Activated T-cell treated with anti-CD3 and anti-CD28 coated beads, Interleukin-2, amount 50 U/mL, for 4 hours (primary cell): ENCODE data around the gene KBTBD13. TPM values are rescaled to one million over a fixed set of nuclear protein-coding genes. Genes with fewer than 3 reads are reported as not detected.
"Not testable (repeated sequence)": the region's sequence is repeated elsewhere in the genome, so short reads cannot be mapped to it uniquely, and the experiment has no call there.

ENCODE experiments used
- ATAC-seq, 2 donors: fragments of 200-7000 bp; cut with Tn5 transposase; one replicate each; pipeline ENCODE4 v1.10.0; 2021
- DNase-seq: peaks from one replicate; pipeline ENCODE4 v3.0.0-alpha.2; 2020
- H3K27me3 Mint-ChIP-seq: one replicate; pipeline ENCODE4 v1.8.0; 2021; ENCODE audit warnings: low read depth, mixed read lengths
- H3K36me3 Mint-ChIP-seq: one replicate; pipeline ENCODE4 v1.8.0; 2022; ENCODE audit warnings: mixed read lengths; ENCODE audit not compliant: insufficient read depth
- H3K4me1 Mint-ChIP-seq: one replicate; pipeline ENCODE4 v1.8.0; 2021; ENCODE audit warnings: low read depth, mixed read lengths
- H3K4me3 Mint-ChIP-seq: one replicate; pipeline ENCODE4 v1.8.0; 2021; ENCODE audit warnings: mild to moderate bottlenecking, moderate library complexity, mixed read lengths
- H3K9me3 Mint-ChIP-seq: one replicate; pipeline ENCODE4 v1.8.0; 2021; ENCODE audit warnings: mixed read lengths
- total RNA-seq, 3 donors: library from RNA; stranded (reverse); gene quantifications; one replicate each; pipeline ENCODE4 v1.2.1, GENCODE V29; 2021

Gene KBTBD13
- total RNA-seq, 3 donors from 2014 or later = not detected

- no peaks in the 10 kb centered on the region for H3K27me3 Mint-ChIP-seq
- peaks cover 18% of the 10 kb centered on the region for H3K36me3 Mint-ChIP-seq
- DNase-seq = no peak
- H3K4me1 Mint-ChIP-seq = no peaks in the 10 kb centered on the region
- no peak for ATAC-seq
- H3K4me3 Mint-ChIP-seq = no peak overlapping the region
- H3K9me3 Mint-ChIP-seq = no peaks in the 10 kb centered on the region
These were observed 19.2 kb downstream of the KBTBD13 start for GRCh38 chr15:65095747-65096104.

GRCh38 chr15:65096481-65097385 is 20.2 kb downstream of the KBTBD13 start:
- Mint-ChIP-seq H3K4me3 (no peak overlapping the region), H3K27me3 (no peaks in the 10 kb centered on the region), H3K4me1 (peaks cover 4% of the 10 kb centered on the region), H3K36me3 (peaks cover 23% of the 10 kb centered on the region), H3K9me3 (no peaks in the 10 kb centered on the region)
- DNase-seq = no peak
- ATAC-seq = no peak

GRCh38 chr15:65097651-65098263 is 21.2 kb downstream of the KBTBD13 start:
- no peaks in the 10 kb centered on the region for H3K9me3 Mint-ChIP-seq
- ATAC-seq (no peak), DNase-seq (no peak)
- H3K4me1 Mint-ChIP-seq = peaks cover 5% of the 10 kb centered on the region
- peaks cover 23% of the 10 kb centered on the region for H3K36me3 Mint-ChIP-seq
- H3K27me3 Mint-ChIP-seq = no peaks in the 10 kb centered on the region
- no peak overlapping the region for H3K4me3 Mint-ChIP-seq

GRCh38 chr15:65099336-65099735 is 22.8 kb downstream of the KBTBD13 start:
- Mint-ChIP-seq H3K36me3 (peaks cover 28% of the 10 kb centered on the region), H3K4me1 (peaks cover 5% of the 10 kb centered on the region), H3K4me3 (no peak overlapping the region), H3K9me3 (no peaks in the 10 kb centered on the region), H3K27me3 (no peaks in the 10 kb centered on the region)
- ATAC-seq (no peak), DNase-seq (no peak)

- not testable (repeated sequence) for H3K4me1 Mint-ChIP-seq, H3K9me3 Mint-ChIP-seq, ATAC-seq, DNase-seq, H3K27me3 Mint-ChIP-seq, H3K4me3 Mint-ChIP-seq
- peaks cover 28% of the 10 kb centered on the region for H3K36me3 Mint-ChIP-seq
These were observed 23.3 kb downstream of the KBTBD13 start for GRCh38 chr15:65099801-65100200.

GRCh38 chr15:65100442-65100841 is 23.9 kb downstream of the KBTBD13 start:
- DNase-seq = no peak
- Mint-ChIP-seq H3K4me1 (peaks cover 5% of the 10 kb centered on the region), H3K36me3 (peaks cover 28% of the 10 kb centered on the region), H3K9me3 (no peaks in the 10 kb centered on the region), H3K27me3 (no peaks in the 10 kb centered on the region), H3K4me3 (no peak overlapping the region)
- ATAC-seq = no peak

- Mint-ChIP-seq H3K4me3 (no peak overlapping the region), H3K36me3 (peaks cover 26% of the 10 kb centered on the region), H3K4me1 (peaks cover 5% of the 10 kb centered on the region), H3K9me3 (no peaks in the 10 kb centered on the region), H3K27me3 (no peaks in the 10 kb centered on the region)
- DNase-seq = peak; percentile 52
- no peak for ATAC-seq
These were observed 24.9 kb downstream of the KBTBD13 start for GRCh38 chr15:65101411-65101890.

GRCh38 chr15:65101891-65102708 is 25.6 kb downstream of the KBTBD13 start:
- ATAC-seq (no peak), DNase-seq (no peak)
- Mint-ChIP-seq H3K4me1 (peaks cover 5% of the 10 kb centered on the region), H3K4me3 (no peak overlapping the region), H3K27me3 (no peaks in the 10 kb centered on the region), H3K36me3 (peaks cover 26% of the 10 kb centered on the region), H3K9me3 (no peaks in the 10 kb centered on the region)

GRCh38 chr15:65102912-65103311 is 26.4 kb downstream of the KBTBD13 start:
- no peak overlapping the region for H3K4me3 Mint-ChIP-seq
- no peaks in the 10 kb centered on the region for H3K9me3 Mint-ChIP-seq
- H3K36me3 Mint-ChIP-seq = peaks cover 26% of the 10 kb centered on the region
- no peaks in the 10 kb centered on the region for H3K27me3 Mint-ChIP-seq
- DNase-seq (no peak), ATAC-seq (no peak)
- peaks cover 5% of the 10 kb centered on the region for H3K4me1 Mint-ChIP-seq

GRCh38 chr15:65105038-65105437 is 28.5 kb downstream of the KBTBD13 start:
- ATAC-seq = no peak
- no peak overlapping the region for H3K4me3 Mint-ChIP-seq
- peaks cover 5% of the 10 kb centered on the region for H3K4me1 Mint-ChIP-seq
- H3K36me3 Mint-ChIP-seq = peaks cover 14% of the 10 kb centered on the region
- no peak for DNase-seq
- H3K9me3 Mint-ChIP-seq = no peaks in the 10 kb centered on the region
- H3K27me3 Mint-ChIP-seq = no peaks in the 10 kb centered on the region

GRCh38 chr15:65106011-65106590 is 29.6 kb downstream of the KBTBD13 start:
- no peak for DNase-seq
- ATAC-seq = no peak

GRCh38 chr15:65110676-65111292 is 34.2 kb downstream of the KBTBD13 start:
- Mint-ChIP-seq H3K9me3 (no peaks in the 10 kb centered on the region), H3K36me3 (peaks cover 28% of the 10 kb centered on the region), H3K4me1 (no peaks in the 10 kb centered on the region), H3K27me3 (no peaks in the 10 kb centered on the region), H3K4me3 (no peak overlapping the region)
- DNase-seq = no peak
- no peak for ATAC-seq

More at GRCh38 chr15:65106011-65106590, 29.6 kb downstream of the KBTBD13 start:
- Mint-ChIP-seq H3K36me3 (peaks cover 17% of the 10 kb centered on the region), H3K27me3 (no peaks in the 10 kb centered on the region), H3K4me1 (peaks cover 5% of the 10 kb centered on the region), H3K4me3 (no peak overlapping the region), H3K9me3 (no peaks in the 10 kb centered on the region)

- Mint-ChIP-seq H3K27me3 (no peaks in the 10 kb centered on the region), H3K9me3 (no peaks in the 10 kb centered on the region), H3K4me3 (no peak within 1 kb of the TSS), H3K36me3 (peaks cover 49% of the 10 kb centered on the region), H3K4me1 (no peaks in the 10 kb centered on the region)
- ATAC-seq = no peak
- no peak for DNase-seq
These were observed 38.5 kb downstream of the KBTBD13 start, which contains the start of gene UBAP1L for GRCh38 chr15:65115086-65115485. UBAP1L (minus strand) TSS chr15:65115200; CDS start chr15:65106215, 8,985 bp downstream.
